ENCODE data around the gene DCLRE1A. TPM values are rescaled to one million over a fixed set of nuclear protein-coding genes. Genes with fewer than 3 reads are reported as not detected.

DCLRE1A gene
- total and polyA plus RNA-seq, 12 donors: 3.3 to 7.5 (median 5.6) TPM

- Histone ChIP-seq H3K4me1 (no peaks in the 10 kb centered on the region), H3K4me3 (no peak overlapping the region), H3K27ac (no peak overlapping the region), H3K9me3 (no peaks in the 10 kb centered on the region), H3K27me3 (peaks cover 0 to 12% (median 0%) of the 10 kb centered on the region in 7 donors), H3K36me3 (no peaks in the 10 kb centered on the region)
- ATAC-seq (no peak), DNase-seq (no peak)
- 81 to 83% methylated on average over 3 of the region's 3 CpGs for WGBS, 2 donors
- no peak for TF ChIP-seq CTCF (IDR thresholded peaks at IDR 0.05)
- intact Hi-C loops (cut with DNase I): loop anchor here in 1 of 10 donors (10.0 kb wide), 1 partner anchor 103 kb away; no protein-coding TSS in a partner anchor
Measured at GRCh38 chr10:113808168-113808567, 45.7 kb downstream of the DCLRE1A start.

- no peak for TF ChIP-seq CTCF (IDR thresholded peaks at IDR 0.05)
- ATAC-seq (no peak), DNase-seq (no peak)
- intact Hi-C loops (cut with DNase I): loop anchor here in 1 of 10 donors (10.0 kb wide), 1 partner anchor 102 kb away; no protein-coding TSS in a partner anchor
- Histone ChIP-seq H3K4me3 (no peak overlapping the region), H3K9me3 (no peaks in the 10 kb centered on the region), H3K27me3 (peaks cover 0 to 12% (median 0%) of the 10 kb centered on the region in 7 donors), H3K27ac (no peak overlapping the region), H3K36me3 (no peaks in the 10 kb centered on the region), H3K4me1 (no peaks in the 10 kb centered on the region)
- WGBS, 2 donors: 93 to 94% methylated on average over 4 of the region's 4 CpGs
Measured at GRCh38 chr10:113806503-113806902, 47.4 kb downstream of the DCLRE1A start.

GRCh38 chr10:113802997-113803396, 50.9 kb downstream of the DCLRE1A start:
- intact Hi-C loops (cut with DNase I): loop anchor here in 3 of 10 donors (5.0 to 10.0 kb wide), 3 partner anchors 98 to 299 kb away; no protein-coding TSS in a partner anchor
- ATAC-seq (no peak), DNase-seq (no peak)
- no peaks in the 10 kb centered on the region for H3K36me3 ChIP-seq
- TF ChIP-seq CTCF (IDR thresholded peaks at IDR 0.05): no peak
- H3K4me3 ChIP-seq: no peak overlapping the region
- H3K9me3 ChIP-seq: no peaks in the 10 kb centered on the region
- 49 to 62% methylated on average over 4 of the region's 4 CpGs for WGBS, 2 donors
- H3K27me3 ChIP-seq: peaks cover 0 to 10% (median 0%) of the 10 kb centered on the region in 7 donors
- H3K4me1 ChIP-seq: no peaks in the 10 kb centered on the region
- no peak overlapping the region for H3K27ac ChIP-seq

GRCh38 chr10:113801569-113801968, 52.3 kb downstream of the DCLRE1A start:
- WGBS, 2 donors: 78 to 82% methylated on average over 6 of the region's 6 CpGs
- H3K4me3 ChIP-seq: no peak overlapping the region

More at GRCh38 chr10:113801569-113801968, 52.3 kb downstream of the DCLRE1A start:
- no peak overlapping the region for H3K27ac ChIP-seq
- no peak for TF ChIP-seq CTCF (IDR thresholded peaks at IDR 0.05)
- peaks cover 0 to 13% (median 0%) of the 10 kb centered on the region in 7 donors for H3K27me3 ChIP-seq
- H3K36me3 ChIP-seq: no peaks in the 10 kb centered on the region
- no peaks in the 10 kb centered on the region for H3K9me3 ChIP-seq
- ATAC-seq (no peak), DNase-seq (no peak)
- no peaks in the 10 kb centered on the region for H3K4me1 ChIP-seq
- intact Hi-C loops (cut with DNase I): loop anchor here in 4 of 10 donors (2.0 to 10.0 kb wide), 4 partner anchors 97 to 301 kb away; no protein-coding TSS in a partner anchor
